K562 (cell line): ENCODE data around the gene KCP. TPM values are rescaled to one million over a fixed set of nuclear protein-coding genes. Genes with fewer than 3 reads are reported as not detected.
A peak's percentile ranks its signal among the peaks of the same experiment; 100 is the strongest.

Experiments used
- ATAC-seq: fragments of 200-7000 bp; cut with Tn5 transposase; 3 replicates; pipeline ENCODE4 v1.9.1; 2020; ENCODE audit warnings: moderate library complexity
- BruUV-seq: library from RNA; stranded (reverse); fragments of 400-500 nt; replicated peaks from 2 replicates; lab custom pipeline; 2021; lab: Mats Ljungman, UMichigan
- CTCF ChIA-PET: fragments of 300-600 bp; formaldehyde crosslinking; extraction: SDS; loops from one replicate; lab custom pipeline; 2021; ENCODE audit warnings: low intra/inter-chr PET ratio; lab: Yijun Ruan, JAX
- POLR2A ChIA-PET: fragments of 300-600, 350-650 bp; sonication (Branson Sonifier 250); formaldehyde crosslinking; extraction: SDS; loops from one replicate; lab custom pipeline; 2021; ENCODE audit warnings: antibody characterized with exemption, inconsistent platforms; lab: Yijun Ruan, JAX
- DNase-seq, 4 experiments: peaks; one replicate each; pipeline versions ENCODE4 v3.0.0 to v3.0.0-alpha.2; 2011 to 2018; ENCODE audit warnings: low spot score in 3 of 4, mixed read lengths in 3 of 4; ENCODE audit errors: extremely low read depth in 1 of 4
- FAIRE-seq: peaks from 2 replicates; lab custom pipeline; 2011; peaks lifted over from hg19 to GRCh38; lab: Jason Lieb, UNC
- H2AFZ ChIP-seq: 2 replicates; pipeline ENCODE4 v1.6.0; 2011; ENCODE audit warnings: low read depth, low read length, control low read depth, inconsistent platforms
- H3K27ac ChIP-seq: fragments of 200-600 bp; 3 replicates; pipeline ENCODE4 v1.8.0; 2011; ENCODE audit warnings: low read depth, mild to moderate bottlenecking, control low read depth, inconsistent platforms, low read length, moderate library complexity, mixed read lengths; ENCODE audit errors: extremely low read depth
- H3K27me3 ChIP-seq, 2 experiments: fragments of 300-600 bp in 1 of 2; 2 replicates in 1 of 2; 3 replicates in 1 of 2; pipeline versions ENCODE4 v1.6.0 to v1.8.0; 2011; ENCODE audit warnings: inconsistent platforms in 2 of 2, low read length in 2 of 2, mild to moderate bottlenecking in 1 of 2, mixed read lengths in 1 of 2, moderate library complexity in 1 of 2; ENCODE audit not compliant: control insufficient read depth in 2 of 2, insufficient read depth in 2 of 2
- H3K36me3 ChIP-seq: fragments of 300-600 bp; 3 replicates; pipeline ENCODE4 v1.8.0; 2011; ENCODE audit warnings: mild to moderate bottlenecking, low read length, inconsistent platforms; ENCODE audit not compliant: control insufficient read depth, insufficient read depth
- H3K4me1 ChIP-seq, 2 experiments: fragments of 200-600 bp in 1 of 2; replicated peaks in 1 of 2; 2 replicates in 1 of 2; 3 replicates in 1 of 2; pipeline versions ENCODE4 v1.5.1 to v1.8.0; 2011; ENCODE audit warnings: inconsistent platforms in 2 of 2, low read length in 2 of 2, mild to moderate bottlenecking in 1 of 2, mixed read lengths in 1 of 2, moderate library complexity in 1 of 2; ENCODE audit not compliant: control insufficient read depth in 2 of 2, insufficient read depth in 2 of 2
- H3K4me2 ChIP-seq: 2 replicates; pipeline ENCODE4 v1.6.1; 2011; ENCODE audit warnings: low read length, control low read depth, inconsistent platforms, mixed read lengths; ENCODE audit not compliant: insufficient read depth
- H3K4me3 ChIP-seq: fragments of 200-600 bp; sonication (generic), shearing (Covaris generic); 2 replicates; pipeline ENCODE4 v1.5.1; 2016; ENCODE audit warnings: control low read depth, inconsistent platforms
- H3K79me2 ChIP-seq: fragments of 200-600 bp; 3 replicates; pipeline ENCODE4 v1.8.0; 2011; ENCODE audit warnings: low read length, inconsistent platforms; ENCODE audit not compliant: control insufficient read depth, insufficient read depth
- H3K9ac ChIP-seq, 2 experiments: 2 replicates each; pipeline versions ENCODE4 v1.6.0 to v1.6.1; 2011; ENCODE audit warnings: low read depth in 2 of 2, low read length in 2 of 2, control low read depth in 1 of 2, inconsistent platforms in 1 of 2, mild to moderate bottlenecking in 1 of 2, mixed read lengths in 1 of 2; ENCODE audit not compliant: insufficient read depth in 1 of 2
- H3K9me1 ChIP-seq: one replicate; pipeline ENCODE4 v1.6.0; 2011; ENCODE audit warnings: inconsistent platforms, mild to moderate bottlenecking, low read length, moderate library complexity; ENCODE audit not compliant: control insufficient read depth, insufficient read depth
- H3K9me3 ChIP-seq: replicated peaks from 2 replicates; pipeline ENCODE4 v1.5.1; 2011; ENCODE audit warnings: low read depth, low read length, inconsistent platforms; ENCODE audit not compliant: control insufficient read depth, insufficient read depth
- H4K20me1 ChIP-seq: replicated peaks from 2 replicates; pipeline ENCODE4 v1.6.1; 2011; ENCODE audit warnings: low read length, inconsistent platforms, mixed read lengths; ENCODE audit not compliant: control insufficient read depth, insufficient read depth
- BHLHE40 ChIP-seq: IDR thresholded peaks from 2 replicates; pipeline ENCODE4 v1.6.1; 2011; ENCODE audit warnings: low read length, improper control_type of control experiment
- CBX5 ChIP-seq: IDR thresholded peaks from 2 replicates; pipeline ENCODE4 v1.6.1; 2014; ENCODE audit warnings: low read depth, borderline replicate concordance
- CCAR2 ChIP-seq: fragments of 200-400 bp; formaldehyde crosslinking; IDR thresholded peaks from 2 replicates; pipeline ENCODE4 v1.6.1; 2017; ENCODE audit warnings: mild to moderate bottlenecking, low read depth, low read length
- EGR1 ChIP-seq: fragments of 450-650 bp; conservative IDR thresholded peaks from 2 replicates; pipeline ENCODE4 v1.6.1; 2017; ENCODE audit warnings: mild to moderate bottlenecking
- EHMT2 ChIP-seq: fragments of 450-650 bp; IDR thresholded peaks from 2 replicates; pipeline ENCODE4 v1.6.1; 2018; ENCODE audit warnings: antibody characterized with exemption
- ELF1 ChIP-seq: fragments of 200-800 bp; sonication (Bioruptor generic); IDR thresholded peaks from 2 replicates; pipeline ENCODE4 v1.6.1; 2016; ENCODE audit warnings: missing genetic modification characterization, missing compliant biosample characterization
- ELF4 ChIP-seq: fragments of 450-650 bp; formaldehyde crosslinking; IDR thresholded peaks from 2 replicates; pipeline ENCODE4 v1.4.0; 2022; ENCODE audit warnings: missing genetic modification characterization
- GTF2B ChIP-seq: IDR thresholded peaks from 2 replicates; pipeline ENCODE4 v1.6.1; 2011; ENCODE audit not compliant: insufficient read length; ENCODE audit errors: extremely low read depth
- HLTF ChIP-seq: fragments of 450-650 bp; IDR thresholded peaks from 2 replicates; pipeline ENCODE4 v1.6.1; 2016
- KLF10 ChIP-seq: fragments of 250-450 bp; sonication (Bioruptor Pico); IDR thresholded peaks from 2 replicates; pipeline ENCODE4 v1.6.1; 2021; ENCODE audit warnings: matching md5 sums
- MCM3 ChIP-seq: fragments of 450-650 bp; IDR thresholded peaks from 2 replicates; pipeline ENCODE4 v1.6.1; 2016
- NFRKB ChIP-seq: fragments of 450-650 bp; IDR thresholded peaks from 2 replicates; pipeline ENCODE4 v1.6.1; 2016; ENCODE audit warnings: low read depth
- TSHZ1 ChIP-seq: fragments of 250-450 bp; sonication (Bioruptor Pico); IDR thresholded peaks from 2 replicates; pipeline ENCODE4 v1.4.0; 2020; ENCODE audit warnings: mild to moderate bottlenecking, moderate library complexity
- YBX1 ChIP-seq: fragments of 450-650 bp; IDR thresholded peaks from 2 replicates; pipeline ENCODE4 v1.7.1; 2016; ENCODE audit warnings: mild to moderate bottlenecking
- ZNF121 ChIP-seq: sonication (generic); formaldehyde crosslinking; conservative IDR thresholded peaks from 2 replicates; pipeline ENCODE4 v1.8.0; 2022; ENCODE audit warnings: missing genetic modification reagents
- WGBS: fragments of 100-300 bp; shearing (Covaris generic); methylation state at CpG from one replicate; pipeline ENCODE4 v1.1.6; 2016; ENCODE audit warnings: low coverage, mixed read lengths; ENCODE audit not compliant: insufficient coverage; ENCODE audit errors: missing lambda C conversion rate; 5-methylcytosine and 5-hydroxymethylcytosine counted together
- in situ Hi-C: fragments of 300-500 bp; cut with MboI; formaldehyde crosslinking; loops from 4 replicates; pipeline ENCODE4 v1.15.0; 2018; ENCODE audit warnings: inconsistent platforms, mixed read lengths
- intact Hi-C: fragments of 100-400 bp; cut with micrococcal nuclease; formaldehyde crosslinking; loops from 2 replicates; pipeline ENCODE4 v1.14.2; 2022
- polyA plus RNA-seq, 8 experiments: library from polyadenylated mRNA; depleted of rRNA in 4 of 8; stranded (reverse) in 5 of 8; unstranded in 3 of 8; fragments of >200 nt; fragmentation: Nextera tagmentation in 2 of 8; fragmentation: Illumina TruSeq in 1 of 8; extraction: Ambion mirVana in 2 of 8; extraction: Trizol in 1 of 8; gene quantifications; 2 replicates each; pipeline versions ENCODE4 v1.2.1 to v1.2.3, GENCODE V29; 2011 to 2014; ENCODE audit warnings: inconsistent platforms in 1 of 8, missing spikeins in 1 of 8
- total RNA-seq, 7 experiments: library from RNA; depleted of rRNA in 6 of 7; stranded (reverse); fragments of >200 nt in 6 of 7; fragmentation: Illumina TruSeq in 2 of 7; extraction: Trizol in 2 of 7; gene quantifications; 2 replicates each; pipeline versions ENCODE4 v1.2.1 to v1.2.3, GENCODE V29; 2011 to 2021; ENCODE audit warnings: low replicate concordance in 1 of 7

Gene KCP
- total and polyA plus RNA-seq, 9 of the 15 experiments (the other 6 are each of a cell fraction or from before 2014, with no cell fraction given), result 0.06 to 0.17 (median 0.12) TPM; not detected in 3

DNA sequence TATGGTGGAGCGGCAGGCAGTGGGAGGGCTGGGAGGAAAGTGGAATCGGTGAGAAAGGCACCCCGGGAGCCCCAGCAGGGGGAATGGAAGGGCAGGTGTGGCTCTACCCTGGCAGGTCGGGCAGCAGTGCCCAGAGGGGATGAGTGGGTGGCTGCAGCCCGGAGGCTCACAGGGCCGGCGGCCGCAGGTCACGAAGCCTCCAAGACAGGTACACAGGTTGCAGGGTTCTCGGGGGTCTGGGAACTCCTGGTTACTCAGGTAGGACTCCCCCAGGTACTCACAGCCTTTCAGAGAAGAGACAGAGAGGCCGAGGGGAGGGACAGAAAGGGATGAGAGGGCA is 21.8 kb downstream of the KCP start (continued):
- TF ChIP-seq ELF1 (tag) (no peak), YBX1 (no peak), EGR1 (no peak), ELF4 (CRISPR knock-in tag) (no peak), BHLHE40 (no peak)
- TF ChIP-seq, all 486 proteins: peak for 0

- intact Hi-C loops, result no loop called here
- CTCF ChIA-PET, result interaction anchor here (0.6 kb wide), 1 partner anchor 461 kb away, joined by 3 read pairs; no protein-coding TSS in a partner anchor
- TF ChIP-seq HLTF (0 out of 2 replicates have a peak, but pooled peaks have one; percentile 11), EHMT2 (peak; percentile 11; the same call in 1 of the 2 replicates), ZNF121 (CRISPR knock-in tag) (no peak), CBX5 (no peak), NFRKB (no peak), KLF10 (CRISPR knock-in tag) (no peak), TSHZ1 (CRISPR knock-in tag) (no peak), GTF2B (no peak), MCM3 (peak; percentile 89), CCAR2 (no peak)
Observed at GRCh38 chr7:128888039-128888755, 22.3 kb downstream of the KCP start.

More at GRCh38 chr7:128888039-128888755, 22.3 kb downstream of the KCP start:
- no TSS peak for BruUV-seq
- Histone ChIP-seq H3K27me3 (peaks cover 14 to 45% of the 10 kb centered on the region in 2 experiments), H3K4me2 (no peak overlapping the region), H3K27ac (no peak overlapping the region), H3K36me3 (no peaks in the 10 kb centered on the region), H3K9me1 (no peaks in the 10 kb centered on the region), H3K4me1 (peaks cover 0 to 62% of the 10 kb centered on the region in 2 experiments; a peak in 3 of 5 replicates), H4K20me1 (no peaks in the 10 kb centered on the region; the same call in 1 of the 2 replicates), H3K4me3 (no peak overlapping the region), H3K79me2 (no peaks in the 10 kb centered on the region), H3K9me3 (peaks cover 4% of the 10 kb centered on the region), H2AFZ (no peak overlapping the region), H3K9ac (no peak overlapping the region; a peak in 1 of 4 replicates)
- no peak for ATAC-seq
- in situ Hi-C loops, result no loop called here
- DNase-seq, result no peak
- POLR2A ChIA-PET, result no interaction called here
- 25% methylated on average over 7 of the region's 7 CpGs for WGBS
- FAIRE-seq, result peak; percentile 94
